Left ventricle myocardium inferior (tissue), 1 donor: ENCODE measurements around the gene PITX1. TPM values are rescaled to one million over a fixed set of nuclear protein-coding genes. Genes with fewer than 3 reads are reported as not detected.

Source experiments
- DNase-seq: peaks from one replicate; pipeline ENCODE4 v3.0.0-alpha.2; 2020
- H3K27ac ChIP-seq: fragments of 200-600 bp; replicated peaks from 2 replicates; pipeline ENCODE4 v1.8.0; 2021
- H3K27me3 ChIP-seq: fragments of 200-600 bp; 2 replicates; pipeline ENCODE4 v1.8.0; 2021; ENCODE audit warnings: low read depth
- H3K36me3 ChIP-seq: fragments of 200-600 bp; 2 replicates; pipeline ENCODE4 v1.8.0; 2021
- H3K4me1 ChIP-seq: fragments of 200-600 bp; 2 replicates; pipeline ENCODE4 v1.8.0; 2021
- H3K4me3 ChIP-seq: fragments of 200-600 bp; 2 replicates; pipeline ENCODE4 v1.8.0; 2021; ENCODE audit warnings: mild to moderate bottlenecking, moderate library complexity
- H3K9me3 ChIP-seq: fragments of 200-600 bp; replicated peaks from 2 replicates; pipeline ENCODE4 v1.8.0; 2021
- CTCF ChIP-seq: fragments of 200-600 bp; IDR thresholded peaks from 2 replicates; pipeline ENCODE4 v1.8.0; 2021; ENCODE audit warnings: antibody characterized with exemption, mild to moderate bottlenecking, borderline replicate concordance
- intact Hi-C: fragments of 100-400 bp; cut with micrococcal nuclease; formaldehyde crosslinking; loops from one replicate; pipeline ENCODE4 v1.11.0; 2022
- total RNA-seq: library from RNA; stranded (reverse); fragmentation: NEBNext Ultra II Directional; extraction: Animal tissue kit (Norgen Biotek cat#: 25700); gene quantifications from one replicate; pipeline ENCODE4 v1.2.1, GENCODE V29; 2021
- donor health status: DM: no; HTN: yes; CAD: no; lungs with severe emphysema.

The PITX1 gene
- total RNA-seq, 1 donor from 2014 or later, result not detected

GRCh38 chr5:135012951-135013391 lies 21.1 kb downstream of the PITX1 start:
- no peak overlapping the region for H3K4me3 ChIP-seq
- peaks cover 25% of the 10 kb centered on the region for H3K4me1 ChIP-seq
- H3K27me3 ChIP-seq, result no peaks in the 10 kb centered on the region
- H3K9me3 ChIP-seq, result no peaks in the 10 kb centered on the region
- no peak for TF ChIP-seq CTCF
- intact Hi-C loops, result no loop called here
- H3K27ac ChIP-seq, result no peak overlapping the region
- no peaks in the 10 kb centered on the region for H3K36me3 ChIP-seq
- no peak for DNase-seq

- no peaks in the 10 kb centered on the region for H3K36me3 ChIP-seq
- H3K27me3 ChIP-seq, result no peaks in the 10 kb centered on the region
- H3K4me1 ChIP-seq, result peaks cover 25% of the 10 kb centered on the region
- TF ChIP-seq CTCF, result no peak
- intact Hi-C loops, result no loop called here
- no peak overlapping the region for H3K4me3 ChIP-seq
- no peak overlapping the region for H3K27ac ChIP-seq
- no peaks in the 10 kb centered on the region for H3K9me3 ChIP-seq
- DNase-seq, result no peak
Observed at GRCh38 chr5:135012033-135012588, 21.9 kb downstream of the PITX1 start.

GRCh38 chr5:135011355-135012032 lies 22.5 kb downstream of the PITX1 start:
- Histone ChIP-seq H3K4me3 (no peak overlapping the region), H3K27me3 (no peaks in the 10 kb centered on the region), H3K27ac (no peak overlapping the region), H3K4me1 (peaks cover 25% of the 10 kb centered on the region), H3K36me3 (no peaks in the 10 kb centered on the region), H3K9me3 (no peaks in the 10 kb centered on the region)
- no peak for TF ChIP-seq CTCF
- intact Hi-C loops, result no loop called here
- no peak for DNase-seq

GRCh38 chr5:135010502-135011354 lies 23.3 kb downstream of the PITX1 start:
- intact Hi-C loops, result no loop called here
- no peaks in the 10 kb centered on the region for H3K9me3 ChIP-seq

More at GRCh38 chr5:135010502-135011354, 23.3 kb downstream of the PITX1 start:
- Histone ChIP-seq H3K4me3 (no peak overlapping the region), H3K36me3 (no peaks in the 10 kb centered on the region), H3K27ac (no peak overlapping the region), H3K27me3 (no peaks in the 10 kb centered on the region), H3K4me1 (peaks cover 25% of the 10 kb centered on the region)
- no peak for DNase-seq
- no peak for TF ChIP-seq CTCF
